ENCODE data around the gene NMD3.

GRCh38 chr3:161230621-161231171 lies 9.6 kb downstream of the NMD3 start:
- TF ChIP-seq CTCF (IDR thresholded peaks at IDR 0.05; ENCODE audit: borderline replicate concordance, extremely low read depth, low read length, poor library complexity, severe bottlenecking) = no peak
- no peak for TF ChIP-seq EZH2 (IDR thresholded peaks at IDR 0.05; ENCODE audit: borderline replicate concordance, low read depth, low read length, severe bottlenecking)

Measured in DND-41 (cell line).